Measurements from ENCODE around the gene RCOR1.
"Not testable (repeated sequence)": the region's sequence is repeated elsewhere in the genome, so short reads cannot be mapped to it uniquely, and the experiment has no call there.

Gene RCOR1

GRCh38 chr14:102591944-102592762 lies at the start of gene RCOR1:
RCOR1 (plus strand) TSS chr14:102592649; CDS start chr14:102592887, 238 bp downstream.
- peak; percentile 95 for DNase-seq

- DNase-seq, result no peak
Measured at GRCh38 chr14:102544046-102544746, 48.3 kb upstream of the RCOR1 start.

- no peak for DNase-seq
Measured at GRCh38 chr14:102544747-102545460, 47.5 kb upstream of the RCOR1 start.

- DNase-seq, result no peak
Measured at GRCh38 chr14:102545461-102546265, 46.8 kb upstream of the RCOR1 start.

- no peak for DNase-seq
Measured at GRCh38 chr14:102548616-102549240, 43.7 kb upstream of the RCOR1 start.

GRCh38 chr14:102550927-102551401 lies 41.5 kb upstream of the RCOR1 start:
- not testable (repeated sequence) for DNase-seq

GRCh38 chr14:102551995-102552705 lies 40.3 kb upstream of the RCOR1 start:
- no peak for DNase-seq

- DNase-seq, result no peak
Measured at GRCh38 chr14:102554821-102555819, 37.3 kb upstream of the RCOR1 start.

GRCh38 chr14:102556098-102556677 lies 36.3 kb upstream of the RCOR1 start:
- no peak for DNase-seq

GRCh38 chr14:102557434-102558226 lies 34.8 kb upstream of the RCOR1 start:
- no peak for DNase-seq

GRCh38 chr14:102558556-102558955 lies 33.9 kb upstream of the RCOR1 start:
- no peak for DNase-seq

- no peak for DNase-seq
Measured at GRCh38 chr14:102560458-102561261, 31.8 kb upstream of the RCOR1 start.

GRCh38 chr14:102565331-102565887 lies 27.0 kb upstream of the RCOR1 start:
- DNase-seq, result no peak

- no peak for DNase-seq
Measured at GRCh38 chr14:102565959-102566358, 26.5 kb upstream of the RCOR1 start.

GRCh38 chr14:102568115-102568614 lies 24.3 kb upstream of the RCOR1 start:
- no peak for DNase-seq

GRCh38 chr14:102570334-102570995 lies 22.0 kb upstream of the RCOR1 start:
- DNase-seq, result no peak

GRCh38 chr14:102571043-102571442 lies 21.4 kb upstream of the RCOR1 start:
- no peak for DNase-seq
